ENCODE measurements around the gene LAMA5. TPM values are rescaled to one million over a fixed set of nuclear protein-coding genes. Genes with fewer than 3 reads are reported as not detected.

The LAMA5 gene
- total RNA-seq, 6 experiments from 2014 or later, result 30.3 to 80.8 (median 47.1) TPM

DNA sequence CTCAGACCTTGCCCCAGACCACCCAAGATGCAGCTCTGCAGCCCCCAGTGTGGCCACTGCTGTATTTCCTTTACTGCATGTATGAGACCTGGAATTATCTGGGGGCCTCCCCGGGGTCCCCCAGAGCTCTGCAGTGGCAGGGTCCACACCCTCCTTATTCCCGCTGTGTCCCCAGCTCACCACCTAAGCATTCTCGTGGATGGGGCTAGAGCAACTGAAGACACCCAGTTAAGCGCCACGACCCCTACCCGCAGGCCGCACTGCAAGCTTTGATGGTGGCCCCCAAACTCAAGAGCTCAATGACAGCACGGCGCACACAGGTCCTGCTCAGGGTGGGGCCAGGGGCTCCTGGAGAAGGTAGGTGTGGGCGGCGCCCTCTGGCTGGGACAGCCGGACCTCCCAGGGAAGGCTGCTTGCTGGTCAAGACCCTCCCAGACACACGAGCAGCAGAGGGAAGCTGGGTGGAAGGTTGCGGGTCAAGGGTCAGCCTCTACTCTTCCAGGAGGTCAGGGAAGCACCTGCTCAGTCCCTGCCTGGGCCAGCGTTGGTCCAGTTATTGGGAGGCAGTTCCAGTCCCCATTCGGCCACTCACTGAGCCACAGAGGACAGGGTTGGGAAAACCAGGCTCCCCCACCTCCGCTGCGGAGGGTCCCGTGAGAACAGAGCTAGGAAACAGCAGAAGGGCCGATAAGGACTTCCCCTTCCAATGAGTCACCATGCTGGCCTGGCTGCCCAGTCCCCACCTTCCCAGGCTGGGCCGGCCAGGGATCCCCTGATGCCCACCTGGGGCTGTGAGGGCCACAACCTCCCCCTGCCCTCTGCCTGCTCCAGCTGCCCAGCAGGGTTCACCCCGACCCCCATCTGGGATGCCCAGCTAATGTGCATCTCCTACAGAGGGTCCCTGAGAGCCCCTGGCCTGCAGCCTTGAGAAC, 2.9 kb downstream of the LAMA5 start:
- TF ChIP-seq POLR2A (IDR thresholded peaks at IDR 0.05), result no peak
- no peak for TF ChIP-seq CTCF (IDR thresholded peaks at IDR 0.05)
- peaks cover 0 to 41% (median 17%) of the 10 kb centered on the region in 4 donors for H3K4me1 ChIP-seq
- 57% methylated on average over 1 of the region's 22 CpGs for WGBS (ENCODE audit: insufficient coverage, low coverage, low lambda C conversion rate, missing lambda C conversion rate)
- H3K27me3 ChIP-seq, result no peaks in the 10 kb centered on the region
- no peaks in the 10 kb centered on the region for H3K9me3 ChIP-seq
- peak in 2 of 4 donors; percentile 13 to 34 for ATAC-seq
- peak; percentile 35 to 54 (median 51) for DNase-seq
- no peak overlapping the region for H3K27ac ChIP-seq
- intact Hi-C loops (cut with DNase I), result no loop called here
- H3K36me3 ChIP-seq, result no peaks in the 10 kb centered on the region
- H3K4me3 ChIP-seq, result no peak overlapping the region

GRCh38 chr20:62362991-62363919, 3.9 kb downstream of the LAMA5 start:
- WGBS (ENCODE audit: insufficient coverage, low coverage, low lambda C conversion rate, missing lambda C conversion rate), result no CpG with 5 or more reads among the region's 20 CpGs
- H3K36me3 ChIP-seq, result no peaks in the 10 kb centered on the region
- H3K27ac ChIP-seq, result no peak overlapping the region
- ATAC-seq (no peak), DNase-seq (peak; percentile 23 to 57 (median 43))
- no peak overlapping the region for H3K4me3 ChIP-seq
- TF ChIP-seq POLR2A (IDR thresholded peaks at IDR 0.05) (no peak), CTCF (IDR thresholded peaks at IDR 0.05) (no peak)
- no peaks in the 10 kb centered on the region for H3K27me3 ChIP-seq
- H3K4me1 ChIP-seq, result peaks cover 0 to 41% (median 17%) of the 10 kb centered on the region in 4 donors
- H3K9me3 ChIP-seq, result no peaks in the 10 kb centered on the region
- intact Hi-C loops (cut with DNase I), result no loop called here

GRCh38 chr20:62362590-62362940, 4.5 kb downstream of the LAMA5 start:
- intact Hi-C loops (cut with DNase I), result no loop called here
- H3K27me3 ChIP-seq, result no peaks in the 10 kb centered on the region
- no peak overlapping the region for H3K4me3 ChIP-seq
- no peak for TF ChIP-seq CTCF (IDR thresholded peaks at IDR 0.05)
- no peak for TF ChIP-seq POLR2A (IDR thresholded peaks at IDR 0.05)
- ATAC-seq (no peak), DNase-seq (peak in 1 of 3 donors; percentile 15)
- no peaks in the 10 kb centered on the region for H3K9me3 ChIP-seq
- no peak overlapping the region for H3K27ac ChIP-seq
- H3K4me1 ChIP-seq, result peaks cover 0 to 41% (median 20%) of the 10 kb centered on the region in 4 donors
- 63% methylated on average over 7 of the region's 13 CpGs for WGBS (ENCODE audit: insufficient coverage, low coverage, low lambda C conversion rate, missing lambda C conversion rate)
- H3K36me3 ChIP-seq, result no peaks in the 10 kb centered on the region

- intact Hi-C loops (cut with DNase I), result no loop called here
- Histone ChIP-seq H3K4me1 (peaks cover 0 to 44% (median 21%) of the 10 kb centered on the region in 4 donors), H3K36me3 (no peaks in the 10 kb centered on the region), H3K27ac (peak overlapping the region in 1 of 3 donors; percentile 15), H3K27me3 (no peaks in the 10 kb centered on the region), H3K9me3 (no peaks in the 10 kb centered on the region), H3K4me3 (no peak overlapping the region)
- TF ChIP-seq CTCF (IDR thresholded peaks at IDR 0.05) (no peak), POLR2A (IDR thresholded peaks at IDR 0.05) (no peak)
- peak; percentile 31 to 85 (median 55) for DNase-seq
- WGBS (ENCODE audit: insufficient coverage, low coverage, low lambda C conversion rate, missing lambda C conversion rate), result 56% methylated on average over 6 of the region's 34 CpGs
- peak in 2 of 4 donors; percentile 22 for ATAC-seq
Observed at GRCh38 chr20:62361799-62362589, 5.1 kb downstream of the LAMA5 start.

Measured in right lobe of liver (tissue), 6 donors.